Stomach (tissue), 4 donors: ENCODE results near the gene FGF14.

Experiments
- POLR2A ChIP-seq, 4 donors: fragments of 450-650 bp; IDR thresholded peaks; one replicate each; pipeline ENCODE4 v1.6.1; 2016; ENCODE audit warnings: antibody characterized with exemption in 4 of 4, control low read depth in 2 of 4, mild to moderate bottlenecking in 1 of 4, moderate library complexity in 1 of 4
- POLR2AphosphoS5 ChIP-seq, 3 donors: sonication (generic); formaldehyde crosslinking; IDR thresholded peaks; one replicate each; pipeline ENCODE4 v1.6.1; 2016; ENCODE audit warnings: antibody characterized with exemption in 3 of 3
- TF ChIP-seq, protein P1 (sequence below), 7 experiments: fragments of 450-650 bp in 4 of 7; fragments of 200-600 bp in 3 of 7; sonication (generic) in 3 of 7; IDR thresholded peaks; one replicate each; pipeline ENCODE4 v1.5.1; 2016 to 2019; ENCODE audit warnings: antibody characterized with exemption in 7 of 7, control low read depth in 2 of 7, mild to moderate bottlenecking in 1 of 7

- TF ChIP-seq POLR2A (IDR thresholded peaks at IDR 0.05): no peak
- TF ChIP-seq, protein P1, sequence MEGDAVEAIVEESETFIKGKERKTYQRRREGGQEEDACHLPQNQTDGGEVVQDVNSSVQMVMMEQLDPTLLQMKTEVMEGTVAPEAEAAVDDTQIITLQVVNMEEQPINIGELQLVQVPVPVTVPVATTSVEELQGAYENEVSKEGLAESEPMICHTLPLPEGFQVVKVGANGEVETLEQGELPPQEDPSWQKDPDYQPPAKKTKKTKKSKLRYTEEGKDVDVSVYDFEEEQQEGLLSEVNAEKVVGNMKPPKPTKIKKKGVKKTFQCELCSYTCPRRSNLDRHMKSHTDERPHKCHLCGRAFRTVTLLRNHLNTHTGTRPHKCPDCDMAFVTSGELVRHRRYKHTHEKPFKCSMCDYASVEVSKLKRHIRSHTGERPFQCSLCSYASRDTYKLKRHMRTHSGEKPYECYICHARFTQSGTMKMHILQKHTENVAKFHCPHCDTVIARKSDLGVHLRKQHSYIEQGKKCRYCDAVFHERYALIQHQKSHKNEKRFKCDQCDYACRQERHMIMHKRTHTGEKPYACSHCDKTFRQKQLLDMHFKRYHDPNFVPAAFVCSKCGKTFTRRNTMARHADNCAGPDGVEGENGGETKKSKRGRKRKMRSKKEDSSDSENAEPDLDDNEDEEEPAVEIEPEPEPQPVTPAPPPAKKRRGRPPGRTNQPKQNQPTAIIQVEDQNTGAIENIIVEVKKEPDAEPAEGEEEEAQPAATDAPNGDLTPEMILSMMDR (IDR thresholded peaks at IDR 0.05): no peak
- TF ChIP-seq POLR2AphosphoS5 (IDR thresholded peaks at IDR 0.05): no peak
Observed at GRCh38 chr13:102142473-102142826, 259.4 kb downstream of the FGF14 start.
